HG03066 (cell line): ENCODE results near the gene LGI1.
"Not testable (repeated sequence)": the region's sequence is repeated elsewhere in the genome, so short reads cannot be mapped to it uniquely, and the experiment has no call there.

Source experiments
- ATAC-seq: cut with Tn5 transposase; IDR thresholded peaks from one replicate; pipeline ENCODE4 v1.9.1; 2021; ENCODE audit warnings: low read depth; ENCODE audit not compliant: unreplicated experiment

LGI1 gene

DNA sequence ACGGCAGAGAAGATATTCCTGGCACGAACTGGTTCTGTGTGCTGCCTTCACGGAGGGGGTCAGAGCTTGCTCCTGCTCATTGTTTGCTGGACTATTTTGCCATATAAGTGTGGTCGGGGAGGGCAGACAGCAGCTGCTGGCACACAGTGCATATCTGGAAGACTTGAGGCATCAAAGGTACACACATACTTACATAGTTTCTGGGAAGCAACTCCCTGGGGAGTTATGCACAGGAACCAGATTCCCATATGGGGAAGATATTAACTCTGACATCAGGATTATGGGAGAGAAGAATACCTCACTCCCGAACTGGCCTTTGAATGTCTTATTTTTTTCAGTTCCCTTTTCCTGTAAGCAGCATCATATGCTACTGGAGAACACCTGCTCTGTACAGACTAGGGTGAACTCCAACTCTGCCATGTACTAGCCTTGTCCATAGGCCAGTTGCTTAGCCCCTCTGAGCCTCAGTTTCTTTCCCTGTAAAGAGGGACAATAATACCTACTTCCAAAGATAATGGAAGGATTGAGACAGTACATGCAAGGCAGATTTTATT, 41.5 kb downstream of the LGI1 start:
- no peak for ATAC-seq

DNA sequence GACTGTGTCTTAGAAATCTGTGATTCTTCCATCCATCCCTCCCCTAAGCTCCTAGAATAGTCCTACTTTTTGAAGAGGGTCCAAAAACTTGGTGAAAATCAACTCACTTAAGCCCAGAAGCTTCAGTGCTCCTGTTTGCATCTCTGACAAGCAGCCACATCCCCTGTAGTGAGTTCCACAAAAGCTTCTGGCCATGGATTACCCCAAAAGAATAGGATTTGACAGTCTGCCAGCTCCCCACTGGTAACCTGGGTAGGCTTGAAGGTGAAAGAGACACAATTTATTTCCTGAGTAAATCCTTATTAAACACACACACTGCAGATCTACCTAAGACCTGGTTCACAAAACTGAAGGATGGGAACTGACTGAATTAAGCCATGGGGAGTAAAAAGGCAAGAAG, 46.5 kb downstream of the LGI1 start:
- no peak for ATAC-seq

DNA sequence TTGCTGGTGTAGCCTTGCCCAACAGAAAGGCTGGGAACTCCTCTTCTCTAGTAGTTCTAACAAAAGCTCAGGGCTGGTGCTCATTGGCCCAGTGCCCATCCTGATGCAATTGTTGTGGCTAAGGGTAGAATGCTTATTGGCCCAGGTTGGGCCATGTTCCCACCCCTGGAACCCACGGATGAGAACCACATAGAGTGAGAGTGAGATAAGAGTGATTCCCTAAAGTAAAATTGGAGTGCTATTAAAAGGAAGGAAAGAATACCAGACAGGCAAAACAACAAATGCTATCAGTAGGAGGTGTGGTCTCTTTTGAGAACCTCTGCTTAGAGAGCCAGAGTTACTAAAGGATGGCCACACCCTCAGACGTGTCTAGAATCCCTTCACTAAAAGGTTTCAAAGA, 49.2 kb downstream of the LGI1 start:
- ATAC-seq, result no peak

DNA sequence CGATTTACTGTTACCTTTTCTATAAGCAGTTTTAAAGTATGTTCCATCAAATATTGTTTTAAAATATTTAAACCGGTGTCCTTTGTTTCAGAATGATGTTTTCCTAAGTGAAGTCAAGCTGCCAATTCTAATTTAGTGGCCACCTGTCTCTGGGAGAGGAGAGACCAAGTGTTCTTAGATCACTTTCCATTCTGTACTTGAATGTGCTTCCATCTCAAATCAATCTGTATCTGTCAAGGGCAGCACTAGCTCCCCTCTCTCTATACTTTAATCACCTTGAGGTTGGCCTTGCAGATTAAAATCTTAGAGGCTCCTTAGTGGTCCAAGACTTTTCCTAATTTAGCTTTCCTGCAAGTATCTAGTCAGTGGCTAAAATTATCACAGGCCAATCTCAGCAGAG, 49.6 kb downstream of the LGI1 start:
- no peak for ATAC-seq

DNA sequence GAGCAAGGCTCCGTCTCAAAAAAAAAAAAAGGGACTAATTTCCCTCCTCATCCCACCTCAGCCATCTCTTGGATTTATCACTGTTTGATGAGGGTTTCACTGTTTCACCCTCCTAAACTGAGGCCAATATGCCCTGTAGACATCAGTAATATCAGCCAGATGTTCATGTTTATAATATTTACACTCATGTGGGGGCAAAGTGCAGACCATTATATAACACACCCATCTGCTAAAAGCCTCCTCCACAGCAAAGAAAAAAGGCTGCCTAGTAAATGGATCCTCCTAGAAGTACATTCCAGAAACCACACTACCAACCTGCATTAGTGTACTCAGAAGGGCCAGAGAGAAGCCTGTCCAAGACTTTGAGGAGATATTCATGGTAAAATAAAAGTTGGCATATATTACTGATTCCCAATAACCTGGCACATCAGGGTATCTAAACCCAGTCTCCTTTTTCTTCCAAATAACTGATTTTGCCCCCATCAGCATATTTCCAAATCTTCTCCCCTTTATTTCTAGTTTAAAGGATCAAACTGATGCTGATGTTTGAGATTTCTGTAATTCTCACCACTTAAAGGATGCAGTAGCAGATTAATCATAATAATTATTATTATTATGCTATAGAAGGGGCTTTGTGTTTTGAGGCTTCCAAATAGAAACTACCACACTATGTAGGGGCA, 55.1 kb downstream of the LGI1 start:
- no peak for ATAC-seq

DNA sequence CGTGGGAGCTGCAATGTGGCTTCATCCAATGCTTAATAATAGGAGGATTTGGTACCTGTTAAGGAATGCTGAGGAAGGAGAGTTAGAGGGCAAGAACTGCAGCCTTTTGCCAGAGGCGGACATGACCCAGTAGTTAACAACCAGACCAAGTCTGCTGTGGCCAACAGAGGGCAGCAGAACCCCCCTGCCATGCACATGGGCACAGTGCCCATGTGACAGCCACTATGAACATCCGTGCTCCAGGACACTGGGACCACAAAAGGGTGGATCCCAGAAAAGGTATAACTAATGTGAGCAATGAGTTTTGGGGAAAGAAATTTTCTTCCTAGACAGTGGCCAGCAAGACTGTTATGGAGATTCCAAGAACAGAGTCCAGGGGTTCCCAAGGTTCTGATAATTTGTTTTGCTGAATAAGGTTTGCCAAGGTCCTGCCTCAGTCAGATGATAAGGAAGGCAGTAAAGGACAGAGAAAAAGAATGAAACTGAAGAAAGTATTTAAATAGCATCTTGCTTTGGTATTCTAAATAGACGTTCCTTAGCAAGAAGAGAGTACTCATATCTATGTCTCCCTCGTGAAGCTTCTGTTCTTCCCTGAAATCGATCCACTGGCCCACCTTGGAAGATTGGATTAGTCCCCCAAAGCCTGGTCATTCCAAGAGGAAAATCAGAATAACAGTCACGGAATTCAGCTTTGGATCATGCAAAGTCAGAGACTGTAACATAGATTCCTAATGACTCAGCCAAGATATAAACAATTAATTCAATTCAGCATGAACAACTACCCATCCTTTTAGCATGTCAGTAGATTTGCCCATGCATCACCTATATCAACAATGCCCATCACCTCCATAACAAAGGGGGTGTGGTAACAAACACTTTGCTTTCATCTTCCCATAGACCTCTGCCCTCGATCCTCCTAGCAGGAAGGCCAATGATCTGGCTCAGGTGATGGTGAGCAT, 56.0 kb downstream of the LGI1 start:
- no peak for ATAC-seq

DNA sequence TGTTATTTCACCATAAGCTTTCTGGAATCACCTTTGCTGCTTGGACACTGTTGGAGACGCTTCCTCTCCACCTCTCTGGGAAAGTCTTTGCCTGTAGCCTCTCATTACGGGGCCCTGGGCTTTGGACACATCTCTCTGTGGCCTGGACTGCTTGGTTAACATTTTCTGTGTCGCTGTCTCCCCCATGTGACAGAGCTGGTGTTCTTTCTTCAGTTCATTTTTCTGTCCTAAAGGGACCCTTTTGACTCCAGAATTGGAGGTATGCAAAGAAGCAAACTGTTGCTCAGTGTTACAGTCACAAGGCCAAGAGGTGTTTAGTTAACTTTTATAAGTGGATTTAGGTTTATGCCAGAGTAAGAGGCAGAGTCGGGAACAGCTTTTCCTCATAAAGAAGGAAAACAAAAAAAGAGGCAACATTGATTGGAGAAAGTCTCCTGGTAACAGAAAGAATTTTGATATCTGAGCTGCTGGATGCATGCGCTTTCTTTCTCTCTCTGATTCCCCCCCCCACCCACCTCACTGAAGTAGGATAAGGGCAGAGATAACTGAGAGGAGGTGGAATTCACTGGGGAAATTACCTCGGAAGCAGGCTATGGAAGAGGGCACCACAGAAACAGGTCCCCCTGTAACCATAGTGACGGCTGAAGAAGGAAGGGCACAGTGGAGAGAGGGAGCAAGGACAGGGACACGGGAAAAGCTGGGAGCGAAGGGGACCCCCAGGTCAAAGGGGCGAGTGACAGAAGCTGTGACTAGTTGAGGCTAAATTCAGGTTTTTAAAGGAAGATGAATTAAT, 57.8 kb downstream of the LGI1 start:
- no peak for ATAC-seq

DNA sequence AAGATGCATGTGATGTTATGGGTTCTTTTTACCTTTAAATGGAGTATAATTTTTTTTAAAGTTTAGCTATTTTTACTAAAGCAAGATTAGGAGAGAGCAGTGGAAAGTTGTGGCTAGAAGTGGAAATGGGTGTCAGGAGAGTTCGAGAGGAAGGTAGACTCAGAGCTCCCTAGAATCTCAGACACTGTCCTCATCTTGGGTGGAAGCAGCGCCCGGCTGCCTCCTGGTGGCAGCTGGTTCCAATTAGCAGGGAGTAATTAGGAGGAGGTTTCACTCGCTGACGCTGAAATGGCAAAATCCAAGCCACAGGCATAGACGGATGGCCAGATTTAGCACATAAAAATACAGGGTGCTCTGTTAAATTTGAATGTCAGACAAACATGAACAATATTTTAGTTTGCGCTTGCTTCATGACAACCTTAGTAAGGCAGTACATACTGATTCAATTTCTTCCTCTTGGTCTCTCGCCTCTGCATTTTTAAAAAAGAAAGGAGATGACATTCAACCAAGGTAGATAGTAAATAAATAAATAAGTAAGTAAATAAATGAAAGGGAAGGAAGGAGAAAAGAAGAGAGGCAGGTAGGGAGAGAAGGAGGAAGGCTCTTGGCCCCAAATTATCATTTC, 58.5 kb downstream of the LGI1 start:
- no peak for ATAC-seq

DNA sequence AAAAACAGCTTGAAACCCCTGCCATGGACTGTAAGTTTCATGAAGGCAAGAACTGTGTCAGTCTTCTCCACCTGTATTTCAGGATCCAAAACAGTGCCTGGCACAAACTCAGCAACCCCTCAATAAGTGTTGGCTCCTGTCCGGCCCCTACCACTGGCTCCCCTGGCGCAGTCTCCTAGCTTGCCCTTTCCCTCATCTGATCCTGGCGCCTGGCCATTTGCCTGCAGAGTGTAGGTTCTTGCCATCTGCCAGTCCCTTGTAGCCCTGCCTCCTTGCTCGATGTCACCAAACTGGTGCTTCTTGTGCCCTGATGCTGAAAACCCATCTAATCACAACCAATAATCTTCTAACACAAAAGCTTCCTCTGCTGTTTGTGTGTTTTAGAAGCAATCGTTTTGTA, 60.4 kb downstream of the LGI1 start:
- ATAC-seq, result no peak

- no peak for ATAC-seq
Measured at GRCh38 chr10:93819520-93819919, 61.8 kb downstream of the LGI1 start.

DNA sequence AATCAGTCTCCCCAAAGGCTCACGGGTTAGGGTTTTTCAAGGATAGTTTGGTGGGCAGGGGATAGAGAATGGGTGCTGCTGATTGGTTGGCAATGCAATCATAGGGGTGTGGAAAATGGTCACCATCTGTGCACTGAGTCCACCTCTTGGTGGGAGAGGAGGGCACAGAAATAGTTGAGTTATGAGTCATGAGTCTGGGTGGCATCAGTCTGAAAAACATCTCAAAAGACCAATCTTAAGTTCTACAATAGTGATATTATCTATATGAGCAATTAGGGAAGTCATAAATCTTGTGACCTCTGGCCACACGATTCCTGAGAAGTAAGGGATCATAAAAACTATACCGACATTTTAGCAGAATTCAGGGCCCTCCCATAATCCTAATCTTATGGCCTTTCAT, 62.7 kb downstream of the LGI1 start:
- ATAC-seq, result no peak

- ATAC-seq, result no peak
Measured at GRCh38 chr10:93821051-93821772, 63.5 kb downstream of the LGI1 start.

GRCh38 chr10:93826355-93826754, 68.6 kb downstream of the LGI1 start:
- ATAC-seq, result no peak

DNA sequence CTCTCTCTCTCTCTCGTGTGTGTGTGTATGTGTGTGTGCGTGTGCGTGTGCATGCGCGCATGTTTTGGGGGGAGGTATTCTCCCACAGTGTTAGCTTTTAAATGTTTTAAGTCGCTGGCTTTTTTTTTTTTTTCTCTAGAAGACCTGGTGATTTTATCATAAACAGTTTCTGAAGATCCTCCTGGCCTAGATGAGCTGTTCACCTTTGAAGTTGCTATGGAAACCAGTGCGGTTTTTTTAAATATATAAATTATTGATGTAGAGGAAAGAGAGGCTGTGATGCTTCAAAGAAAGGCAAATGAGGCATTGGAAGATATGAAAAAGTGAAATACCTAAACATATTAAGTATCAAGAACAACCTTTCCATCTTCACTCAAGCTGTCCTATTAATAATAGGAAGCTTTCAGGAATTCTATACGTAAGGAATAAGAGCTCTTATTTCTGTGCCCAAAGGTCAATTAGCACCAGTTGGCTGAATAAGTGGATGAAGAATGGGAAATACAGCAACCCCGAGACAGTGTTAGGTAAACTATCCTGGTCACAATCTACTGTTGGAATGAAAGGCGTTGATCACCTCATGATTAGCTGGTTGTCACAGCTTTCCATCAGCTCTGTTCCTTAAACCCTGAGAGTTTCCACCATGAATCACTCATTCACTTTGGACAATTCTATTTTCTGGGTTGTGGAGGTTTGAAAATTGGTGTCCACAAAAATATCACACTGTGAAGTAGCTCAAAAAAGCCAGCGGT, 69.5 kb downstream of the LGI1 start:
- ATAC-seq, result no peak

GRCh38 chr10:93831065-93831464, 73.3 kb downstream of the LGI1 start:
- not testable (repeated sequence) for ATAC-seq

GRCh38 chr10:93835770-93836169, 78.0 kb downstream of the LGI1 start:
- no peak for ATAC-seq

DNA sequence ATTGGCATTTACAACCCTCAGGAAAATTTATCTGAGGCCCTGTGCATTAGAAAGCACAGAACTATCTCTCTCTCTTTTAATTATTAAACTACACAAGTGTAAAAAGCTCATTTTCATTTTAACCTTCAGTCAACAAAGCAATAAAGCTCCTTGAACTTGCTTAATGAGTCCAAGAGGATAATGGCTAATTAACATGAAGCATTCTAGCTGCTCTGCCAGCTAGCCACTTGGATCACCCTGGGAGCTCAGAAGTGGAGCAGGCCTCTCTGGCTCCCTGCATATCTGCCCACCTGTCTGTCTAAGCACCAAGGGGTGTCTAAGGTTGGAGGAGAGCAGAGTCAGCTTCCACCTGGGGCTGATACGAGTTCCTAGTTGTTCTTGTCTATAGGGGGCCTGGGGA, 80.1 kb downstream of the LGI1 start:
- no peak for ATAC-seq

DNA sequence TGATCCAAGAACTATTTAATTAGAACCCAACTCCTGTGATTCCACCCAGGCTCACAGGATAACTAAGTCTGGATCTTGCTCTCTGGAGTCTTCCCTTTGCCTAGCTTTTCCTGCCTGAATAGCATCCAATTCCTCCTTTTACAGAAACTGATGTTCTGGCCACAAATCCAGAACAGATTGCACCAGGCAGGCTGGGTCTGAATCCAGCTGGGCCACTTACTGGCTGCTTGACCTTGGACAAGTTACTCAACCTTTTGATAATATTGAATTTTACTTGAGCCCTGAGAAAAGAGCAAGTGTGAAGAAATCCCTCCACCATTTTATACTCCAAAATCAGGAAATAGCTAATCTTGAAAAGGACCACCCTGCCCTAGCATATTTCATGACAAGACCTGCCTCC, 80.5 kb downstream of the LGI1 start:
- ATAC-seq, result no peak

DNA sequence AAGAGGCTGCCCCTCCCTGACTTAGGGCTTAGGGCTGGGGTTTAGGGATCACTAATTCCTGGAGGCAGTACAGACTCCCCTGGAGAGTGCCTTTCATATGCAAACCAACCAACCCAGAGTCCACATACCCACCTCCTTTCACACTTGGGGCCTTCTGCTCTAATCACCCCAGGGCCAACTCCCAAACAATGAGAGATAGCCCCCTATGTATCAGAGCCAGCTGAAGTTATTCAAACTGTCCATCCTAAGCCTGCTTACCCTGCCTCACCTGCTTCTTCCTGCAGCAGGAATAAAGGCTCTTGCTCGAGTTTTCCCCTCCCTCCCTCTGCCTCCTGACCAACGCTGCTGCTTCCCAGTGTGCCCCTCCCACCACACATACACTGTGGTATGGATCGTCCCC, 84.2 kb downstream of the LGI1 start:
- no peak for ATAC-seq
